ENCODE results near the gene PFKFB2.

PFKFB2 gene

GRCh38 chr1:207021876-207022596 is 31.0 kb upstream of the PFKFB2 start:
- DNase-seq (ENCODE audit: low spot score) = no peak

GRCh38 chr1:207022996-207023679 is 29.9 kb upstream of the PFKFB2 start:
- peak; percentile 41 for DNase-seq (ENCODE audit: low spot score)

GRCh38 chr1:207024202-207025145 is 28.6 kb upstream of the PFKFB2 start:
- DNase-seq (ENCODE audit: low spot score) = peak; percentile 98

GRCh38 chr1:207025146-207025880 is 27.8 kb upstream of the PFKFB2 start:
- peak; percentile 64 for DNase-seq (ENCODE audit: low spot score)

GRCh38 chr1:207026104-207026534 is 27.0 kb upstream of the PFKFB2 start:
- DNase-seq (ENCODE audit: low spot score) = no peak

- DNase-seq (ENCODE audit: low spot score) = no peak
Observed at GRCh38 chr1:207027206-207027777, 25.8 kb upstream of the PFKFB2 start.

GRCh38 chr1:207027921-207028320 is 25.2 kb upstream of the PFKFB2 start:
- DNase-seq (ENCODE audit: low spot score) = no peak

GRCh38 chr1:207028884-207029650 is 24.0 kb upstream of the PFKFB2 start:
- no peak for DNase-seq (ENCODE audit: low spot score)

GRCh38 chr1:207029701-207030521 is 23.2 kb upstream of the PFKFB2 start:
- no peak for DNase-seq (ENCODE audit: low spot score)

- no peak for DNase-seq (ENCODE audit: low spot score)
Observed at GRCh38 chr1:207030522-207031009, 22.5 kb upstream of the PFKFB2 start.

GRCh38 chr1:207031016-207031415 is 22.1 kb upstream of the PFKFB2 start:
- no peak for DNase-seq (ENCODE audit: low spot score)

- DNase-seq (ENCODE audit: low spot score) = no peak
Observed at GRCh38 chr1:207031632-207032264, 21.3 kb upstream of the PFKFB2 start.

- no peak for DNase-seq (ENCODE audit: low spot score)
Observed at GRCh38 chr1:207032528-207033017, 20.5 kb upstream of the PFKFB2 start, which contains the start of gene C1orf116. TSS of gene C1orf116 (minus strand) at chr1:207032756. CDS start at chr1:207027598, 5,158 bp downstream.

GRCh38 chr1:207033302-207033701 is 19.8 kb upstream of the PFKFB2 start:
- no peak for DNase-seq (ENCODE audit: low spot score)

- no peak for DNase-seq (ENCODE audit: low spot score)
Observed at GRCh38 chr1:207034208-207034607, 18.9 kb upstream of the PFKFB2 start.

- no peak for DNase-seq (ENCODE audit: low spot score)
Observed at GRCh38 chr1:207034998-207035397, 18.1 kb upstream of the PFKFB2 start.

- DNase-seq (ENCODE audit: low spot score) = no peak
Observed at GRCh38 chr1:207035877-207036551, 17.1 kb upstream of the PFKFB2 start.

- DNase-seq (ENCODE audit: low spot score) = no peak
Observed at GRCh38 chr1:207036865-207037264, 16.2 kb upstream of the PFKFB2 start.
